ENCODE measurements around the gene UTY. TPM values are rescaled to one million over a fixed set of nuclear protein-coding genes. Genes with fewer than 3 reads are reported as not detected.

The UTY gene
- 5.3 and 6.2 TPM in 2 replicates for total RNA-seq

GRCh38 chrY:13479828-13480227 lies at the start of gene UTY:
UTY (minus strand) TSS chrY:13480033; CDS start chrY:13479665, 368 bp downstream.

Other genes starting within 250 kb of the UTY start
- 0.08 and 1.2 TPM in 2 replicates for gene TMSB4Y, start 223.9 kb upstream of the UTY start, total RNA-seq

All from hair follicular keratinocyte (primary cell).